Epithelial cell of esophagus (primary cell): ENCODE measurements around the gene ING1.
A peak's percentile ranks its signal among the peaks of the same experiment; 100 is the strongest.
"Not testable (repeated sequence)": the region's sequence is repeated elsewhere in the genome, so short reads cannot be mapped to it uniquely, and the experiment has no call there.

Source experiments
- DNase-seq: peaks from one replicate; pipeline ENCODE4 v3.0.0; 2010; ENCODE audit warnings: low read depth
- H3K4me3 ChIP-seq: 2 replicates; pipeline ENCODE4 v1.5.1; 2011; ENCODE audit warnings: mild to moderate bottlenecking, low read length, control low read depth
- TF ChIP-seq, protein P1 (sequence below): IDR thresholded peaks from 2 replicates; pipeline ENCODE4 v1.5.1; 2011; ENCODE audit warnings: low read depth, mild to moderate bottlenecking, low read length, control low read depth, inconsistent platforms; ENCODE audit not compliant: insufficient read depth; ENCODE audit errors: missing control alignments

Gene ING1, protein sequence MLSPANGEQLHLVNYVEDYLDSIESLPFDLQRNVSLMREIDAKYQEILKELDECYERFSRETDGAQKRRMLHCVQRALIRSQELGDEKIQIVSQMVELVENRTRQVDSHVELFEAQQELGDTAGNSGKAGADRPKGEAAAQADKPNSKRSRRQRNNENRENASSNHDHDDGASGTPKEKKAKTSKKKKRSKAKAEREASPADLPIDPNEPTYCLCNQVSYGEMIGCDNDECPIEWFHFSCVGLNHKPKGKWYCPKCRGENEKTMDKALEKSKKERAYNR

DNA sequence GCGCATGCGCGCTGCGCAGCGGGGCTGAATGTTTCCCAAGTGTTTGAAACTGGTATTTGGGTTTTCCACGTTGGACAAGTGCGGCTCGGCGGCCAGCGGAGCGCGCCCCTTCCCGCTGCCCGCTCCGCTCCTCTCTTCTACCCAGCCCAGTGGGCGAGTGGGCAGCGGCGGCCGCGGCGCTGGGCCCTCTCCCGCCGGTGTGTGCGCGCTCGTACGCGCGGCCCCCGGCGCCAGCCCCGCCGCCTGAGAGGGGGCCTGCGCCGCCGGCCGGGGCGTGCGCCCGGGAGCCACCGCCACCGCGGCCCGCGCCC lies at the start of gene ING1:
ING1 (plus strand) TSS at position 59 of the 311 bp plus-strand sequence. CDS start 450 bp downstream, outside the sequence.
- TF ChIP-seq, protein P1, sequence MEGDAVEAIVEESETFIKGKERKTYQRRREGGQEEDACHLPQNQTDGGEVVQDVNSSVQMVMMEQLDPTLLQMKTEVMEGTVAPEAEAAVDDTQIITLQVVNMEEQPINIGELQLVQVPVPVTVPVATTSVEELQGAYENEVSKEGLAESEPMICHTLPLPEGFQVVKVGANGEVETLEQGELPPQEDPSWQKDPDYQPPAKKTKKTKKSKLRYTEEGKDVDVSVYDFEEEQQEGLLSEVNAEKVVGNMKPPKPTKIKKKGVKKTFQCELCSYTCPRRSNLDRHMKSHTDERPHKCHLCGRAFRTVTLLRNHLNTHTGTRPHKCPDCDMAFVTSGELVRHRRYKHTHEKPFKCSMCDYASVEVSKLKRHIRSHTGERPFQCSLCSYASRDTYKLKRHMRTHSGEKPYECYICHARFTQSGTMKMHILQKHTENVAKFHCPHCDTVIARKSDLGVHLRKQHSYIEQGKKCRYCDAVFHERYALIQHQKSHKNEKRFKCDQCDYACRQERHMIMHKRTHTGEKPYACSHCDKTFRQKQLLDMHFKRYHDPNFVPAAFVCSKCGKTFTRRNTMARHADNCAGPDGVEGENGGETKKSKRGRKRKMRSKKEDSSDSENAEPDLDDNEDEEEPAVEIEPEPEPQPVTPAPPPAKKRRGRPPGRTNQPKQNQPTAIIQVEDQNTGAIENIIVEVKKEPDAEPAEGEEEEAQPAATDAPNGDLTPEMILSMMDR = no peak
- no peak for DNase-seq
- peak within 1 kb of the TSS; percentile 90 for H3K4me3 ChIP-seq

DNA sequence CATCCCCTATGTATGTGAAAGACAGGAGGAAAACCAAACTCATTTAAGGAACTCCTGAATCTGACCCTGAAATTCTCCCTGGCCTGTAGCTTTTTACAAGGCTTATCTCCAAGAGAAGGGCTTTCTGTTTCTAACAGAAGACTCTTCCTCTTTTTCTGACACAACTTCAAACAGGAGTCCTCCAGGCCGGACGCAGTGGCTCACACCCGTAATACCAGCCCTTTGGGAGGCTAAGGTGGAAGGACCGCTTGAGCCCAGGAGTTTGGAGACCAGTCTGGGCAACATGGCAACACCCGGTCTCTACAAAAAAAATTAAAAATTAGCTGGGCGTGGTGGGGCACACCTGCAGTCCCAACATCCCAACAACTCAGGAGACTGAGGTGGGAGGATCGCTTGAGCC lies 49.5 kb upstream of the ING1 start:
- DNase-seq = no peak
- TF ChIP-seq, protein P1 = no peak
- H3K4me3 ChIP-seq = no peak overlapping the region

DNA sequence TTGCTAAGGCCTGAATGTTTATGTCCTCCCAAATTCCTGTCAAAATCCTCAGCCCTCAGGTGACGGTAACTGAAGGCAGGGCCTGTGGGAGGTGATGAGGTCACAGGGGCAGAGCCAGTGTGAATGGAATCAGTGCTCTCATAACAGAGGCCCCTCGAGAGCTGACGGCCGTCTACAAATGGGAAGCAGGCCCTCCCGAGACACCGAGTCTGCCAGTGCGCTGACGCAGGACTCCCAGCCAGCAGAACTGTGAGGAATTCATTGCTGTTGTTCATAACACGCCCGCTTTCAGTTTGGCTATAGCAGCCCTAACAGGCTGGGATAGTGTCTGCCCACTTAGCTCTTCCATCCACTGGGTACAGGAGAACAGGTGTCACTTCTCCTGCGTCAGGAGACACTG lies 48.8 kb upstream of the ING1 start:
- TF ChIP-seq, protein P1 = no peak
- DNase-seq = no peak
- H3K4me3 ChIP-seq = no peak overlapping the region

DNA sequence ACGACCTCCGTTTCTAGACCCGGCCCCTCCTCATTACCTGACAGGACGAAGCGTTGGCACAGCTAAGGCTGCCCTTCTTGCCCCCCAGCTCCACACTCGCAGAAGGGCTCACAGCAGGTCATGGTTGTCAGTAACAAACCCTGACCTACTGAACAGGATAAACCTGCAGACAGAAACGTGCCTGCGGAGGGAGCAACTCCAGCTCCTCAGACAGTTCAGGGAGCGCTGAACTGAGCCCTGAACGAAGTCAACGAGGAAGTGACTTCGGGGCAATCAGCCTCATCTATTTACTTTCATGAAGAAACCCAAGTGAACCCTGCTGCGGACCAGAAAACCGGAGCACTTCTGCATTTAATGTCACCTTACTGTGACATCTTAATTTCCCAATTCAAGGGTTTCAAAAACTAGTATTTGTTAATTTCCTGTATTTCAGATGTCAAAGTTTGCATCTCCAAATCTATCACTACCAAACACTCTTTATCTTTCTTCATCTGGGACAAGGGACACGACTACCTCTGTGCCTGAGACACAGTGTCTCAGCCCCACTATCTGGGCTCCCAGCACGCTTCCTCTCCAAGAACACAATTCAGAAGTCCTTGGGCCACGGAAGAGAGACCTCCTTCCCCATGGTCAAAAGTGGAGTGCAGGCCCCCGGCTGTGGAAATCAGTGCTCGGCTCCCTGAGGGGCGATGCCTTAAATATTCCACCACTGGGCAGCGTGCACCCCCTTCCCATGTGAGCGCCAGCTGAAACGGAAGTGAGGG lies 47.8 kb upstream of the ING1 start:
- no peak overlapping the region for H3K4me3 ChIP-seq
- DNase-seq = no peak
- TF ChIP-seq, protein P1 = no peak

DNA sequence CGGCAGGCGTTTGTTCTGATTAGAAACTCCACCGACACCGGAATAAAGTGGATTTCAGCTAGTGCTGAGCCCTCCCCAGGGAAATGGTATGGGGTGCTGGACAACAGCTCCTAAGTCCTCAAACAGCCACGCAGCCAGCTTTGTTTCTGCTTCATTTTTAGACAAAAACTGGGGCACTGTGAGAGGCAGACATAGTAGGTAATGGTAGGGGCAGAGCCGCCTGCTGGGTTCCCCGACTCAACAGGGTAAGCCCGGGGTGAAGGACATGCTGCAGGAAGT lies 47.3 kb upstream of the ING1 start:
- H3K4me3 ChIP-seq = no peak overlapping the region
- TF ChIP-seq, protein P1 = no peak
- DNase-seq = no peak

DNA sequence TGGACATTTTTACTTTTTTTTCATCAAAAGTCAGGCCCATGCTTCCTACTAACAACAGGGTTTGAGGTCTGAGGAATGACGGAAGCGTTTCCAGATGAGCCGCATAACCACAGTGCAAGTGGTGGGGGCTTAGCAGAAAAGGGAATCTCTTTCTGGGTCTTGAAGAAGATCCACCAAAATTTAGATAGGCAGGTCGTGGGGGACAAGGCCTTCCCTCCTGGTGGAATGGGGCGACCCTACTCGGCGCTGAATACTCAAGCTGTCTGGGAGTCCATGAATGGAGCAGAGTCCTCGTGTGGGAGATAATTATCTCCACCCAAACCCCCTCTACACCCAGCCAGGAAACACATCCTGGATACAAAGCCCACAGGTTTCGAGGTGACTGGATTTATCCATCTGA lies 44.5 kb upstream of the ING1 start:
- DNase-seq = no peak
- TF ChIP-seq, protein P1 = no peak
- H3K4me3 ChIP-seq = no peak overlapping the region

DNA sequence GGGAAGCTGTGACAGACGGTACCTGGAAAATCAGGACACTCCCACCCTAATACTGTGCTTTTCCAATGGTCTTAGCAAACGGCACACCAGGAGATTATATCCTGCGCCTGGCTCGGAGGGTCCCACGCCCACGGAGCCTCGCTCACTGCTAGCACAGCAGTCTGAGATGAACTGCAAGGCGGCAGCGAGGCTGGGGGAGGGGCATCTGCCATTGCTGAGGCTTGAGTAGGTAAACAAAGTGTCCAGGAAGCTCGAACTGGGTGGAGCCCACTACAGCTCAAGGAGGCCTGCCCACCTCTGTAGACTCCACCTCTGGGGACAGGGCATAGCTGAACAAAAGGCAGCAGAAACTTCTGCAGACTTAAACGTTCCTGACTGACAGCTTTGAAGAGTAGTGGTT lies 43.7 kb upstream of the ING1 start:
- not testable (repeated sequence) for DNase-seq, H3K4me3 ChIP-seq
